GM12864 (cell line): ENCODE data around the gene EYS.

Source experiments
- DNase-seq: peaks from one replicate; pipeline ENCODE4 v3.0.0-alpha.2; 2011; ENCODE audit warnings: low read depth
- H3K4me3 ChIP-seq: 2 replicates; pipeline ENCODE4 v1.5.1; 2011; ENCODE audit warnings: mild to moderate bottlenecking, low read depth, low read length, control low read depth
- CTCF ChIP-seq: IDR thresholded peaks from 2 replicates; pipeline ENCODE4 v1.5.1; 2011; ENCODE audit warnings: low read depth, mild to moderate bottlenecking, moderate library complexity, low read length, control low read depth, inconsistent platforms; ENCODE audit errors: missing control alignments

Gene EYS

GRCh38 chr6:64987066-64987465 lies 720.0 kb downstream of the EYS start:
- no peak overlapping the region for H3K4me3 ChIP-seq
- DNase-seq: no peak
- TF ChIP-seq CTCF: no peak

- no peak for TF ChIP-seq CTCF
- no peak for DNase-seq
- H3K4me3 ChIP-seq: no peak overlapping the region
Measured at GRCh38 chr6:64985726-64986125, 721.3 kb downstream of the EYS start.

GRCh38 chr6:64984948-64985347 lies 722.1 kb downstream of the EYS start:
- TF ChIP-seq CTCF: no peak
- no peak for DNase-seq
- H3K4me3 ChIP-seq: no peak overlapping the region

GRCh38 chr6:64983089-64983488 lies 723.9 kb downstream of the EYS start:
- no peak for DNase-seq
- TF ChIP-seq CTCF: no peak
- no peak overlapping the region for H3K4me3 ChIP-seq

GRCh38 chr6:64973142-64973541 lies 733.9 kb downstream of the EYS start:
- TF ChIP-seq CTCF: no peak
- no peak overlapping the region for H3K4me3 ChIP-seq
- DNase-seq: no peak

- no peak for DNase-seq
- no peak overlapping the region for H3K4me3 ChIP-seq
- no peak for TF ChIP-seq CTCF
Measured at GRCh38 chr6:64969139-64969538, 737.9 kb downstream of the EYS start.

GRCh38 chr6:64955435-64955848 lies 751.6 kb downstream of the EYS start:
- H3K4me3 ChIP-seq: no peak overlapping the region
- no peak for TF ChIP-seq CTCF
- DNase-seq: no peak
